Activated CD8-positive, alpha-beta memory T cell treated with anti-CD3 and anti-CD28 coated beads, Interleukin-2, amount 50 U/mL, for 1 hour (primary cell): ENCODE results near the gene H6PD.

Experiments
- DNase-seq: peaks from one replicate; pipeline ENCODE4 v3.0.0-alpha.2; 2020; ENCODE audit errors: extremely low read depth

The H6PD gene

GRCh38 chr1:9207715-9208114 lies 26.9 kb upstream of the H6PD start:
- no peak for DNase-seq

GRCh38 chr1:9211291-9211811 lies 23.2 kb upstream of the H6PD start:
- no peak for DNase-seq

- DNase-seq: no peak
Measured at GRCh38 chr1:9212735-9213134, 21.8 kb upstream of the H6PD start.

- DNase-seq: no peak
Measured at GRCh38 chr1:9213956-9214355, 20.6 kb upstream of the H6PD start.

GRCh38 chr1:9218917-9219316 lies 15.7 kb upstream of the H6PD start:
- no peak for DNase-seq

- no peak for DNase-seq
Measured at GRCh38 chr1:9222846-9223625, 11.5 kb upstream of the H6PD start.

GRCh38 chr1:9224664-9225410 lies 9.7 kb upstream of the H6PD start:
- DNase-seq: no peak

GRCh38 chr1:9225411-9225785 lies 9.2 kb upstream of the H6PD start:
- DNase-seq: no peak

GRCh38 chr1:9228609-9229008 lies 6.0 kb upstream of the H6PD start:
- DNase-seq: no peak

- no peak for DNase-seq
Measured at GRCh38 chr1:9229549-9229948, 5.0 kb upstream of the H6PD start.

- DNase-seq: no peak
Measured at GRCh38 chr1:9230869-9231533, 3.6 kb upstream of the H6PD start.

- DNase-seq: no peak
Measured at GRCh38 chr1:9231648-9232332, 2.8 kb upstream of the H6PD start.

- no peak for DNase-seq
Measured at GRCh38 chr1:9233241-9233941, 1.2 kb upstream of the H6PD start.

GRCh38 chr1:9233942-9234222 lies 692 bp upstream of the H6PD start:
- DNase-seq: no peak

GRCh38 chr1:9235096-9235459 lies 504 bp downstream of the H6PD start:
- no peak for DNase-seq

GRCh38 chr1:9235560-9235959 lies 986 bp downstream of the H6PD start:
- no peak for DNase-seq

- no peak for DNase-seq
Measured at GRCh38 chr1:9238134-9238533, 3.6 kb downstream of the H6PD start.

- no peak for DNase-seq
Measured at GRCh38 chr1:9238550-9238949, 4.0 kb downstream of the H6PD start.

GRCh38 chr1:9239622-9240401 lies 5.2 kb downstream of the H6PD start:
- no peak for DNase-seq

GRCh38 chr1:9240914-9241820 lies 6.6 kb downstream of the H6PD start:
- DNase-seq: no peak
